UCSD-AML1 (cell line): ENCODE results near the gene MSI2.
"Not testable (repeated sequence)": the region's sequence is repeated elsewhere in the genome, so short reads cannot be mapped to it uniquely, and the experiment has no call there.

Source experiments
- DNase-seq: peaks from one replicate; lab custom pipeline; 2025; ENCODE audit not compliant: unreplicated experiment; lab: John Stamatoyannopoulos, UW

The MSI2 gene

DNA sequence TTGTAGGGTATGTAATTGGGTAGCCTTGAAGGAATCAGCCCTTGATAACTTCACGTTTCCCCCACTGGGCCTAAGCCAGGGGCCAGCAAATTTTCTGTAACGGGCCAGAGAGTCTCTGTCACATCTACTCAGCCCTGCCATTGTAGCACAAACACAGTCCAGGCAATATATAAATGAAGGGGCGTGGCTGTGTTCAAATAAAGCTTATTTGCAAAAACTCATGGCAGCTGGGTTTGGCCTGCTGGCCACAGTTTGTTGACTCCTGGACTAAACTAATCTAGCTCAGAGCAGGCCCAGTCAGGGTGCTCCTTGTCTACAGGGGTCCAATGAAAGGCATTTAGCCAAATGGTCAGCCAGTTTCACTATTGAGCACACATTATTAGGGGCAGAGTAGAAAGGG, 347.2 kb downstream of the MSI2 start:
- no peak for DNase-seq

GRCh38 chr17:57603978-57604377, 347.7 kb downstream of the MSI2 start:
- no peak for DNase-seq

DNA sequence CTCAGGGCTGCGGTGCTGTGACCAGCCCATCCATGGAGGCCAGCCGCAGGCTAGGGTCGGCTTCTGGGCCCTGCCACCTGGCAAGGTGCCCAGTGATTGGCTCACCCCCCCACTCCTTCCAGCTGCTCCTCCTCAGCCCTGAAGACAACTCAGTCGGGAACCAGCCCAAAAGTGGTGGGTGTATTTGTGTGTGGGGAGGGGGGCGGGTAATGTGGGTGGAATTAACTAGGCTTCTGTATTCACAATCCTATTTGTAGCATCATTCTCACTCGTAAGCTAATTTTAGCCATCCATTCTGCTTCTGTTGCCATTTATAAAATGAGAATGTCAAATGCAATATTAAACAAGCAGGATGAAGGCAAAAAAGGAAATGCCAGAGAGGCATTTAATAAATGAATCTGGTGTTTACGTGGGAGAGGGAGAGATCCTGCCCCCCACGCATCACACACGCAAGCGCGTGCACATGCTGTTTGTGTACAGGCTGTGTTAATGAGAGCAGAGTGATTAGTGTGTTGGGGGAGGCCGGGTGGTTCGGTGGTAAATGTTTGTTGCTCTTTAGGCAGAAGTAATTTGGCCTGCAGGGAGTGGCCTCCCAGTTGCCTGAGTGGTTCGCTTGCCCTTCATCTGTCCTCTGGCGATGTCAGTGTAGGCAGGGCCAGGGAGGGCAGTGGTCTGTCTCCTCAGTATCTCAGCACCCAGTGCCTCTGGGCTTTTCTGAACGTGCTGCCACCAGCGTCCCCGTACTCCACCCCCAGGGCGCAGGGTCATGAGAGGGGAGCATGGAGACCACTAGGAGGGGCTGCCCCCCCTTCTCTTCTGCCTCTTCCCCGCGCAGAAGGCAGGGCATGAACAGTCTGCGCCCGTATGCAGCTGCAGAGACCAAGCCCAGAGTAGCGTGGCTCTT, 348.7 kb downstream of the MSI2 start:
- no peak for DNase-seq

DNA sequence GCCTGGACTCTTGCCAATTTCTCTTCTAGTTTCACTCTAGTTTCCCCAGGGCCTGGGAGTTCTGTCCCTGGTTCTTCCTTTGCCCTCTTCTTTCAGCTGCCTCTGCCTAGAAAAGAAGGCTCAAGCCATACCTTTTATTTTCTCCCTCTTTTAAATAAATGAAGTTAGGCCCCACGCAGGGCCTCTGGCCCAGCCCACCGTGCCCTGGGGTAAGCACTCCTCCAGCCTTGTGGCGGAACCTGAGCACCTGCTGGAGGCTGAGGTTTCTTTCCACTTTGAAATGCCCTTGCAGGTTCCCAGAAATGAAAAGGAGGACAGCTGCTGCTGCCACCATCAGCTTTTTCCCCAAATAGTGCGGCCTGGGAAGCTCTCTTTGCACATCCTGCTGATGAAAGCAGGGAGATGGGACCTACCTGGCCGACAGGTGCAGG, 349.4 kb downstream of the MSI2 start:
- no peak for DNase-seq

DNA sequence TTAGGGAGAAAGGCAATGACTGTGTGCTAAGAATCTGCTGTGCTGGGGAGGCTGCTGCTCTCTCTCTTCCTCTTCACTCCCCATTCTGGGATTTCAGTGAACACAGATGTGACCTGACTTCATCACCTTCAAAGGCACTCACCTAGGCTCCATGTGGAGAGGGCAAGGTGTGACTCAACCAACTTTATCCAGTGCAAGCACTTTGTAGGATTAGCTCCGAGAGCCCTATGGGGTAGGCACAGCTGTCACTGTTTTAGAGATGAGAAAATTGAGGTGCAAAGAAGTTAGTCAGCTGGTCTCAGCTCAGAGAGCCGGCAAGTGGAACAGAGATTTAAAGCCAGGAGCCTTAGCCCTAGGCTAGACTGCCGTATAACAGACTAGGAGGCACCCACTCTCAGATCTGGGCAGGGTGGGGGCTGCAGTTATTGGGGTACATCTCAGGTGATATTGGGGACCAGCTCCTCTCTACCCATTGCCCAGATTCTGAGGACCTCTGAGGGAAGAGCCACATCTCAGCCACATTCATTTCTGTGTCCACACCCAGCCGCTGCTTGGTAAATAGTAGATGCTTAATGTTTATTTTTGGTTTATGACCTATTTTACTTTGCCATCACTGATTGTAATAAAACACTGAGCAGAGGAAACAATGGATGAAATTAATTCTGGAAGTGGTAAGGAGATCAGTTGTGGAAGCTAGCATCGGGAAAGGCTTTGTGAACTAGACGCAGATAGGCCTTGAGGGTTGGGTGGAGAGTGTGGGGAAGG, 350.0 kb downstream of the MSI2 start:
- DNase-seq: no peak

DNA sequence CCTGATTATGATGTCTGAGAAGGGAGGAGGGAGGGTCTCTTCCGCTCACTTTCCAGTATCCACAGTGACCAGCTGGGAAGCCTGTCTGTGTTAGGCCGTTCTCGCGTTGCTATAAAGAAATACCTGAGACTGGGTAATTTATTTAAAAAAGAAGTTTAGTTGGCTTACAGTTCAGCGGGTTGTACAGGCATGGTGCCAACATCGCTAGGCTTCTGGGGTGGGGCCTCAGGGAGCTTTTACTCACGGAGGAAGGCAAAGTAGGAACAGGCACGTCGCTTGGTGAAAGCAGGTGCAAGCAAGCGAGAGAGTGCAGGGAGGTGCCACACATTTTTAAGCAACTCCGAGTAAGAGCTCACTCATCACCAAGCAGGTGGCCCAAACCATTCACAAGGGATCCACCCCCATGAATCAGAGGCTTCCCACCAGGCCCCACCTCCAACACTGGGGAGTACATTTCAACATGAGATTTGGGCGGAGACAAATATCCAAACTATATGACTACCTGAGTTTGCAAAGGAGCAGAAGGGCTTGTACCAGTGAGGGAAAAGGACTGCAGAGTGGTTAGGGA, 351.3 kb downstream of the MSI2 start:
- DNase-seq: no peak

GRCh38 chr17:57608369-57609124, 352.2 kb downstream of the MSI2 start:
- no peak for DNase-seq

DNA sequence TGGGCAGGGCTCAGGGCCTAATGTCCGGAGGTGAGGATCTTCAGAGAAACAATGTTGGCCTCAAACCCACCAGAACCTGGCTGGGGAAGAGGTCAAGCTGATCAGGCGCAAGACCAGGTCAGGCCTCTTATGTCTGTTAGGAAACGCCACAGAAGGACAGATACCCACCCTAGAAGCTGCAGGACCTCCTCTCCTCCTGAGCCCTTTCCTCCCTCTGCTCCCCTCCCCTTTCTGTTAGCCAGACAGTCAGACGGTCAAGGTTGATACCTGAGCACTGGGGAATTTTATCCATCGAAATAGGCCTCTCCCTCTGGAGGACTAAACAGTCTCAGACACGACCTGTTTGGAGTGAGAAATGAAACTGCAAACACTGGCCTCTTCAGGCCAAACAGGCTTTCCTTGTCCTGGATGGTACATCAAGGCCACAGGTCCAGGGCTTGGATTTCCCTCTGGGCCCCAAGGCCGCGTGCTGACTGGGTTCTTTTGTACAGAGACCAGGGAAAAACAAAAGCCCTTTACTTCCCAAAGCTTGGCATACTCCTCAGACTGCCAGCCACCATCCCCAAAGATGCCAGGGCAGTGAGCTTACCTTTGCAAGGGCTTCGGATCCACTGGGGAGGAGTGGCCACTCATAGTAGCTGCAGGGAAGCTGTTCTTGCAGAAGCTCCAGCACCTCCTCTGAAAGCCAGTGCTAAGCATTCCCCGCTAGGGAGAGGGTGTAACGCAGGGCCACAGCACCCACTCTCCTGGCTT, 353.0 kb downstream of the MSI2 start:
- DNase-seq: no peak

- no peak for DNase-seq
Observed at GRCh38 chr17:57609878-57610270, 353.6 kb downstream of the MSI2 start.

GRCh38 chr17:57612202-57613071, 356.1 kb downstream of the MSI2 start:
- DNase-seq: no peak

DNA sequence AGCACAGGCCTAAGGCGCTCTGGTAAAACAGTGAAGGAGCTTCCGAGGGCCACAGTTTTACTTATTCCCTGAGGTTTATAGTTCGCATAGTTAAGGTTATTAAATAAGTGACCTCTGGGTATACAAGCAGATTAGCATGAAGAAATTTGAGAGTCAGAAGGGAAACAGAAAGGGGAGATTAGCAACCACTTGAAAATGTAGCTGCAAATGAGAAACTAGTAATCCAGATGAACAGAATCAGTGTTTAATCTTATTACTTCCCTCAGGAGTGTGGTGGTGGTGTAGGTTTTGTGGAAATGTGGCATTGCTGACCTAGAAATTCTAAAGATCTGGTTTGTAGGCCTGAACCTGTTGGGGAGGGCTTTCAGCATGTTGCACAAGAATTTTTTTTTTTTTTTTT, 358.4 kb downstream of the MSI2 start:
- no peak for DNase-seq

GRCh38 chr17:57615836-57616757, 359.8 kb downstream of the MSI2 start:
- DNase-seq: no peak

DNA sequence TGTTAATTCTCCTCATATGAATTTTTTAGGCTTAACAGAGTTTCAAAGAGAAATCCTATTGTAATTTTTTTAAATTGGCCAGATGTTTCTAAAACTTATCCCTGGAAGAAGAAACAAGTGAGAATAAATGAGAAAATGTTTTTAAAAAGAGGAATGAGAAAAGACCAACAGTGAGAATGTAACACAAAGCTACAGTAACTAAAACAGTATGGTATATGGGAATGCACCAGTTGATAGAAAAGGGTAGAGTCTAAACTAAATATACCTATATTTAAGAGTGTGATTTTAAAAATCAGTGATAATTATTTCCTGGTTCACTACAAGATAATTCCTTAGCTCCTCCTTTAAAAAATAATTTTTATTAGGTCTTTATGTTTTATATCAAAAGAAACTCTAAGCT, 360.9 kb downstream of the MSI2 start:
- DNase-seq: no peak

GRCh38 chr17:57619061-57619937, 363.0 kb downstream of the MSI2 start:
- no peak for DNase-seq

GRCh38 chr17:57620576-57620975, 364.3 kb downstream of the MSI2 start:
- no peak for DNase-seq

DNA sequence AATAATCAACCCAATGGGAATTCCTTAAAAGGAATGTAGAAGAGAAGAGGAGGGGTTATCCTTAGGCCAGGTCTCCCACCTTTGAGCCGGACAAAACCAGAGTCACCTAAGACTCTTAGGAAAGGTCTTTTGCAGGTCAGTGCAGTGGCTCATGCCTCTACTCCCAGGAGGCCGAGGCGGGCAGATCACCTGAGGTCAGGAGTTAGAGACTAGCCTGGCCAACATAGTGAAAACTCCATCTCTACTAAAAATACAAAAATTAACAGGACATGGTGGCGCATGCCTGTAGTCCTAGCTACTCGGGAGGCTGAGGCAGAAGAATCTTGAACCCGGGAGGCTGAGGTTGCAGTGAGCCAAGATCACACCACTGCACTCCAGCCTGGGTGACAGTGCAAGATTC, 365.5 kb downstream of the MSI2 start:
- DNase-seq: not testable (repeated sequence)

- no peak for DNase-seq
Observed at GRCh38 chr17:57622306-57622682, 366.0 kb downstream of the MSI2 start.
